Esophagus muscularis mucosa (tissue), 4 donors: Measurements from ENCODE around the gene RRH. TPM values are rescaled to one million over a fixed set of nuclear protein-coding genes. Genes with fewer than 3 reads are reported as not detected.

Experiments
- DNase-seq: peaks from one replicate; pipeline ENCODE4 v3.0.0-alpha.2; 2017; ENCODE audit errors: extremely low spot score
- H3K27ac ChIP-seq, 4 donors: fragments of 200-600 bp; sonication (generic); replicated peaks in 1 of 4; 1 replicate in 3 of 4; 2 replicates in 1 of 4; pipeline ENCODE4 v1.5.1; 2016 to 2019; ENCODE audit warnings: mild to moderate bottlenecking in 1 of 4
- H3K27me3 ChIP-seq, 4 donors: fragments of 200-600 bp; sonication (generic); one replicate each; pipeline versions ENCODE4 v1.5.1 to v1.6.0; 2016 to 2019
- H3K36me3 ChIP-seq, 4 donors: fragments of 200-600 bp; sonication (generic); one replicate each; pipeline ENCODE4 v1.5.1; 2016 to 2019
- H3K4me1 ChIP-seq, 4 donors: fragments of 200-600 bp; sonication (generic); one replicate each; pipeline ENCODE4 v1.5.1; 2016 to 2019
- H3K4me3 ChIP-seq, 4 donors: fragments of 200-600 bp; sonication (generic); 1 replicate in 2 of 4; 2 replicates in 2 of 4; pipeline ENCODE4 v1.5.1; 2016 to 2019; ENCODE audit warnings: mild to moderate bottlenecking in 4 of 4, moderate library complexity in 1 of 4
- H3K9me3 ChIP-seq, 4 donors: fragments of 200-600 bp; sonication (generic); 1 replicate in 3 of 4; 2 replicates in 1 of 4; pipeline ENCODE4 v1.5.1; 2016 to 2019
- CTCF ChIP-seq, 3 experiments: fragments of 200-600 bp in 2 of 3; fragments of 450-650 bp in 1 of 3; sonication (generic) in 2 of 3; IDR thresholded peaks; one replicate each; pipeline ENCODE4 v1.5.1; 2017 to 2019; ENCODE audit warnings: antibody characterized with exemption in 3 of 3, mild to moderate bottlenecking in 2 of 3, moderate library complexity in 1 of 3
- EP300 ChIP-seq: sonication (generic); formaldehyde crosslinking; IDR thresholded peaks from one replicate; pipeline ENCODE4 v1.6.1; 2017; ENCODE audit warnings: antibody characterized with exemption
- POLR2A ChIP-seq: fragments of 450-650 bp; IDR thresholded peaks from one replicate; pipeline ENCODE4 v1.6.1; 2017; ENCODE audit warnings: antibody characterized with exemption, moderate library complexity, mild to moderate bottlenecking, low read depth
- POLR2AphosphoS5 ChIP-seq, 2 donors: sonication (generic); formaldehyde crosslinking; IDR thresholded peaks; one replicate each; pipeline ENCODE4 v1.6.1; 2017; ENCODE audit warnings: antibody characterized with exemption in 2 of 2
- WGBS: methylation state at CpG from one replicate; pipeline ENCODE4 v1.1.5; 2018; 5-methylcytosine and 5-hydroxymethylcytosine counted together
- intact Hi-C: fragments of 100-400 bp; cut with DNase I; formaldehyde crosslinking; loops from one replicate; pipeline ENCODE4 v1.15.1; 2023
- total RNA-seq, 4 donors: library from RNA; depleted of rRNA; stranded (reverse); fragments of >200 nt; gene quantifications; one replicate each; pipeline versions ENCODE4 v1.1.0 to v1.2.1, GENCODE V29; 2016

Gene RRH
- total RNA-seq, 4 donors from 2014 or later: not detected

DNA sequence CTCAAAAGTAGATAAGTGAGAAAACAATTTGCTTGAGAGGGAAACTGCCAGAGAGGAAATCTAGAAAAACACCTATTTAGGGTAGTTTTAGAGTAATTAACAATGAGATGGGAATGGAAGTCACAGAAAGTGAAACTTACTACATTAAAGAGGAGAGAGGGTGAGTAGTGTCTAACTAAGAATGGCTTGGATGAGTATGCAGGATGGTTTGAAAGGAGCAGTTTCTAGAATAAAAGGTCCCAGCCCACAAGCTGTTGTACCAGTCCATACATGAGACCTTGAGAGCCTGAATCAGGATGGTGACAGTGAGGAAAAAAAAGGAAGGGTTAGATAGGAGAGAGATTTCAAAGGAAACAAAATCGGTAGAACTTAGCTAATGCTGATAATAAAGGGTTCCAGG is 10.9 kb upstream of the RRH start:
- 73% methylated on average over 1 of the region's 1 CpG for WGBS
- Histone ChIP-seq H3K36me3 (peaks cover 0 to 29% (median 7%) of the 10 kb centered on the region in 4 donors), H3K4me1 (peaks cover 7 to 25% (median 17%) of the 10 kb centered on the region in 4 donors), H3K4me3 (peak overlapping the region in 1 of 4 donors; percentile 89), H3K27me3 (no peaks in the 10 kb centered on the region), H3K9me3 (no peaks in the 10 kb centered on the region), H3K27ac (no peak overlapping the region)
- DNase-seq: no peak
- no peak for TF ChIP-seq EP300
- TF ChIP-seq CTCF (IDR thresholded peaks at IDR 0.05): no peak
- no peak for TF ChIP-seq POLR2AphosphoS5 (IDR thresholded peaks at IDR 0.05)
- no peak for TF ChIP-seq POLR2A
- intact Hi-C loops: loop anchor here (2.0 to 5.0 kb wide), 2 partner anchors 86 to 115 kb away; partner anchors contain the start of genes CASP6 and PLA2G12A

GRCh38 chr4:109818268-109818667 is 9.5 kb upstream of the RRH start:
- H3K36me3 ChIP-seq: peaks cover 7 to 42% (median 18%) of the 10 kb centered on the region in 4 donors
- TF ChIP-seq CTCF (IDR thresholded peaks at IDR 0.05) (no peak), EP300 (no peak), POLR2AphosphoS5 (IDR thresholded peaks at IDR 0.05) (no peak), POLR2A (no peak)
- H3K27ac ChIP-seq: no peak overlapping the region
- WGBS: 92% methylated on average over 4 of the region's 4 CpGs
- no peaks in the 10 kb centered on the region for H3K27me3 ChIP-seq
- intact Hi-C loops: loop anchor here (5.0 kb wide), 1 partner anchor 116 kb away; the partner anchor contains the start of gene CASP6
- no peak overlapping the region for H3K4me3 ChIP-seq
- no peak for DNase-seq
- peaks cover 7 to 25% (median 17%) of the 10 kb centered on the region in 4 donors for H3K4me1 ChIP-seq
- no peaks in the 10 kb centered on the region for H3K9me3 ChIP-seq

GRCh38 chr4:109820563-109820962 is 7.2 kb upstream of the RRH start:
- Histone ChIP-seq H3K27ac (no peak overlapping the region), H3K27me3 (no peaks in the 10 kb centered on the region), H3K4me3 (no peak overlapping the region), H3K9me3 (no peaks in the 10 kb centered on the region), H3K4me1 (peaks cover 7 to 17% (median 13%) of the 10 kb centered on the region in 4 donors), H3K36me3 (peaks cover 7 to 65% (median 33%) of the 10 kb centered on the region in 4 donors)
- intact Hi-C loops: loop anchor here (5.0 kb wide), 1 partner anchor 388 kb away; the partner anchor contains the start of gene SEC24B
- 68% methylated on average over 2 of the region's 2 CpGs for WGBS
- no peak for DNase-seq
- TF ChIP-seq POLR2A: no peak
- no peak for TF ChIP-seq EP300
- TF ChIP-seq CTCF (IDR thresholded peaks at IDR 0.05): no peak
- no peak for TF ChIP-seq POLR2AphosphoS5 (IDR thresholded peaks at IDR 0.05)

- no peaks in the 10 kb centered on the region for H3K9me3 ChIP-seq
- H3K36me3 ChIP-seq: peaks cover 7 to 66% (median 34%) of the 10 kb centered on the region in 4 donors
- peaks cover 6 to 13% (median 9%) of the 10 kb centered on the region in 4 donors for H3K4me1 ChIP-seq
- no peak for DNase-seq
- H3K27ac ChIP-seq: no peak overlapping the region
- intact Hi-C loops: loop anchor here (5.0 kb wide), 1 partner anchor 389 kb away; the partner anchor contains the start of gene SEC24B
- no peak overlapping the region for H3K4me3 ChIP-seq
- TF ChIP-seq EP300 (no peak), CTCF (IDR thresholded peaks at IDR 0.05) (no peak), POLR2AphosphoS5 (IDR thresholded peaks at IDR 0.05) (no peak), POLR2A (no peak)
- H3K27me3 ChIP-seq: no peaks in the 10 kb centered on the region
- 75% methylated on average over 2 of the region's 2 CpGs for WGBS
Measured at GRCh38 chr4:109821185-109821584, 6.6 kb upstream of the RRH start.

- TF ChIP-seq POLR2AphosphoS5 (IDR thresholded peaks at IDR 0.05) (no peak), CTCF (IDR thresholded peaks at IDR 0.05) (peak; percentile 36 to 58 (median 47))
- Histone ChIP-seq H3K4me1 (no peaks in the 10 kb centered on the region), H3K27ac (no peak overlapping the region), H3K27me3 (no peaks in the 10 kb centered on the region), H3K9me3 (no peaks in the 10 kb centered on the region), H3K4me3 (no peak overlapping the region), H3K36me3 (peaks cover 7 to 41% (median 27%) of the 10 kb centered on the region in 4 donors)
- intact Hi-C loops: no loop called here
- no peak for DNase-seq
Measured at GRCh38 chr4:109826719-109827118, 1.1 kb upstream of the RRH start.
